ENCODE data around the gene KLHL29. TPM values are rescaled to one million over a fixed set of nuclear protein-coding genes. Genes with fewer than 3 reads are reported as not detected.

The KLHL29 gene
- total and polyA plus RNA-seq, 10 of the 15 experiments (the other 5 are each of a cell fraction or from before 2014, with no cell fraction given) = 1.4 to 19.5 (median 6.1) TPM

DNA sequence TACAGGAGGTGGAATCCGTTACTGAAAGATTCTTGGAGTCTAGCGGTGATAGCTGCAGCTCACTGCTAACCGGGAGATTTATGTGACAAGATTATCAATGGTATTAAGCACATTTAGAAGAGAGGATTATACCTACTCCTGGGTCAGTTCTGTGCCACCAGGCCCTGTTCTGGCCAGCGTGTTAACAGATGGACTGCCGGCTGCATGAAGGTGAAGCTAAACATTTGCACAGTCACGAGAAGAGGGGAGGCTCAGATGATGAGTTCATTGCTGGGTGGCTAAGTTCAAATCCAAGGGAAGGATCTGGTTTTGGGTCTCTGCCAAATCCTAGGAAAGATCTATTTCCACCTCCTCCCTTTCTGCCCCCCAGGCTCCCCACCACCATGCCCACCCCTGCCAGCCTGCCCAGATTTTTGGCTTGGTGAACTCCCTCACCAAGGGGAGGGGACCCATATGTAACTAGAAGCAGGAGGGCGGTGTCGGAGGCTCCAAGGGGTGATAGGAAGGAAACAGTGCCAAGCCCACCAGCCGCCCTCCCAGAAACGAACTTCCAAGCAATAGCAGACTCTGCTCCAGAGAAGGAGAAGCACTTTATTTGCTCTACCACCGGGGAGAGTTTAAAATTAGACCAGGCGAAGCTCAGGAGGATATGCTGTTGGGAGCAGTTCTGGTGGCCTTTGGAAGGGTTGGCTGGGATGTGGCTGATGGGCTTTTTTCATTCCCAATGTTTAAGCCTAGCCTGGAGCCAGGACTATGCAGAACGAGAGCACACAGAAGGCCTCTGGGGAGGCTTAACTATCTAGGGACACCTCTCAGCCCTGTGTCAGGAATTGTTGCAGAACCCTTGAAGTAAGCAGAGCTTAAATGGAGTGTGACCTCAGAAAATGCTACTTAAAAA is 200.5 kb downstream of the KLHL29 start:
- FAIRE-seq (no peak), ATAC-seq (no peak), DNase-seq (ENCODE audit: low read depth, low spot score) (no peak)
- ChIA-PET POLR2A (no interaction called here), SMC1A (ENCODE audit: uncharacterized antibody, unreplicated experiment) (no interaction called here), RAD21 (ENCODE audit: unreplicated experiment) (no interaction called here), CTCF (interaction anchor here (0.5 to 0.7 kb wide), 2 partner anchors 110 to 227 kb away, joined by 3 to 4 read pairs; no protein-coding TSS in a partner anchor)
- Histone ChIP-seq H3K27me3 (replicated peaks in 1 of 2; ENCODE audit: control insufficient read depth in 2 of 2, insufficient read depth in 2 of 2, low read length in 1 of 2) (no peaks in the 10 kb centered on the region), H3K27ac (ENCODE audit: control insufficient read depth, insufficient read depth) (no peak overlapping the region), H3K9ac (ENCODE audit: control insufficient read depth, insufficient read depth, low read length) (no peak overlapping the region), H2AFZ (ENCODE audit: control insufficient read depth, low read depth, low read length) (no peak overlapping the region), H3K36me3 (ENCODE audit: control insufficient read depth in 2 of 2, insufficient read depth in 2 of 2, low read length in 1 of 2) (no peaks in the 10 kb centered on the region; a peak in 1 of 4 replicates), H3K4me2 (ENCODE audit: control insufficient read depth, insufficient read depth) (no peak overlapping the region), H4K20me1 (ENCODE audit: control insufficient read depth, insufficient read depth) (no peaks in the 10 kb centered on the region), H3K79me2 (ENCODE audit: control insufficient read depth, insufficient read depth, low read length) (no peaks in the 10 kb centered on the region), H3K4me3 (no peak overlapping the region), H3K9me3 (replicated peaks; ENCODE audit: control insufficient read depth, insufficient read depth, low read length) (no peaks in the 10 kb centered on the region), H3K4me1 (ENCODE audit: control insufficient read depth, insufficient read depth, low read length) (no peaks in the 10 kb centered on the region)
- no TSS peak for BruUV-seq (replicated peaks)
- 64% methylated on average over 13 of the region's 13 CpGs for WGBS (ENCODE audit: insufficient coverage, insufficient replicate concordance, low lambda C conversion rate, missing lambda C conversion rate)
- in situ Hi-C loops (cut with MboI) (no loop called here), intact Hi-C loops (cut with micrococcal nuclease; ENCODE audit: unreplicated experiment) (no loop called here)
- TF ChIP-seq, protein P1, sequence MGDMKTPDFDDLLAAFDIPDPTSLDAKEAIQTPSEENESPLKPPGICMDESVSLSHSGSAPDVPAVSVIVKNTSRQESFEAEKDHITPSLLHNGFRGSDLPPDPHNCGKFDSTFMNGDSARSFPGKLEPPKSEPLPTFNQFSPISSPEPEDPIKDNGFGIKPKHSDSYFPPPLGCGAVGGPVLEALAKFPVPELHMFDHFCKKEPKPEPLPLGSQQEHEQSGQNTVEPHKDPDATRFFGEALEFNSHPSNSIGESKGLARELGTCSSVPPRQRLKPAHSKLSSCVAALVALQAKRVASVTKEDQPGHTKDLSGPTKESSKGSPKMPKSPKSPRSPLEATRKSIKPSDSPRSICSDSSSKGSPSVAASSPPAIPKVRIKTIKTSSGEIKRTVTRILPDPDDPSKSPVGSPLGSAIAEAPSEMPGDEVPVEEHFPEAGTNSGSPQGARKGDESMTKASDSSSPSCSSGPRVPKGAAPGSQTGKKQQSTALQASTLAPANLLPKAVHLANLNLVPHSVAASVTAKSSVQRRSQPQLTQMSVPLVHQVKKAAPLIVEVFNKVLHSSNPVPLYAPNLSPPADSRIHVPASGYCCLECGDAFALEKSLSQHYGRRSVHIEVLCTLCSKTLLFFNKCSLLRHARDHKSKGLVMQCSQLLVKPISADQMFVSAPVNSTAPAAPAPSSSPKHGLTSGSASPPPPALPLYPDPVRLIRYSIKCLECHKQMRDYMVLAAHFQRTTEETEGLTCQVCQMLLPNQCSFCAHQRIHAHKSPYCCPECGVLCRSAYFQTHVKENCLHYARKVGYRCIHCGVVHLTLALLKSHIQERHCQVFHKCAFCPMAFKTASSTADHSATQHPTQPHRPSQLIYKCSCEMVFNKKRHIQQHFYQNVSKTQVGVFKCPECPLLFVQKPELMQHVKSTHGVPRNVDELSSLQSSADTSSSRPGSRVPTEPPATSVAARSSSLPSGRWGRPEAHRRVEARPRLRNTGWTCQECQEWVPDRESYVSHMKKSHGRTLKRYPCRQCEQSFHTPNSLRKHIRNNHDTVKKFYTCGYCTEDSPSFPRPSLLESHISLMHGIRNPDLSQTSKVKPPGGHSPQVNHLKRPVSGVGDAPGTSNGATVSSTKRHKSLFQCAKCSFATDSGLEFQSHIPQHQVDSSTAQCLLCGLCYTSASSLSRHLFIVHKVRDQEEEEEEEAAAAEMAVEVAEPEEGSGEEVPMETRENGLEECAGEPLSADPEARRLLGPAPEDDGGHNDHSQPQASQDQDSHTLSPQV (IDR thresholded peaks at IDR 0.05) = no peak
- TF ChIP-seq NR2C1 (IDR thresholded peaks at IDR 0.05) (no peak), TBL1XR1 (IDR thresholded peaks at IDR 0.05; ENCODE audit: low read depth, low read length) (no peak), NFYB (IDR thresholded peaks at IDR 0.05; ENCODE audit: insufficient read depth, low read depth, low read length) (no peak), CBX3 (IDR thresholded peaks at IDR 0.05; ENCODE audit: borderline replicate concordance, low read depth) (no peak), CHD1 (IDR thresholded peaks at IDR 0.05; ENCODE audit: low read depth, low read length) (no peak), RELA (IDR thresholded peaks at IDR 0.05; ENCODE audit: borderline replicate concordance, partially characterized antibody) (no peak), CBX5 (IDR thresholded peaks at IDR 0.05; ENCODE audit: low read depth) (no peak), RAD51 (IDR thresholded peaks at IDR 0.05) (no peak), MYB (IDR thresholded peaks at IDR 0.05; ENCODE audit: borderline replicate concordance, low read depth, low read length) (no peak)
- TF ChIP-seq, protein P2, sequence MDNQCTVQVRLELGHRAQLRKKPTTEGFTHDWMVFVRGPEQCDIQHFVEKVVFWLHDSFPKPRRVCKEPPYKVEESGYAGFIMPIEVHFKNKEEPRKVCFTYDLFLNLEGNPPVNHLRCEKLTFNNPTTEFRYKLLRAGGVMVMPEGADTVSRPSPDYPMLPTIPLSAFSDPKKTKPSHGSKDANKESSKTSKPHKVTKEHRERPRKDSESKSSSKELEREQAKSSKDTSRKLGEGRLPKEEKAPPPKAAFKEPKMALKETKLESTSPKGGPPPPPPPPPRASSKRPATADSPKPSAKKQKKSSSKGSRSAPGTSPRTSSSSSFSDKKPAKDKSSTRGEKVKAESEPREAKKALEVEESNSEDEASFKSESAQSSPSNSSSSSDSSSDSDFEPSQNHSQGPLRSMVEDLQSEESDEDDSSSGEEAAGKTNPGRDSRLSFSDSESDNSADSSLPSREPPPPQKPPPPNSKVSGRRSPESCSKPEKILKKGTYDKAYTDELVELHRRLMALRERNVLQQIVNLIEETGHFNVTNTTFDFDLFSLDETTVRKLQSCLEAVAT (IDR thresholded peaks at IDR 0.05) = no peak
- TF ChIP-seq, protein P3, sequence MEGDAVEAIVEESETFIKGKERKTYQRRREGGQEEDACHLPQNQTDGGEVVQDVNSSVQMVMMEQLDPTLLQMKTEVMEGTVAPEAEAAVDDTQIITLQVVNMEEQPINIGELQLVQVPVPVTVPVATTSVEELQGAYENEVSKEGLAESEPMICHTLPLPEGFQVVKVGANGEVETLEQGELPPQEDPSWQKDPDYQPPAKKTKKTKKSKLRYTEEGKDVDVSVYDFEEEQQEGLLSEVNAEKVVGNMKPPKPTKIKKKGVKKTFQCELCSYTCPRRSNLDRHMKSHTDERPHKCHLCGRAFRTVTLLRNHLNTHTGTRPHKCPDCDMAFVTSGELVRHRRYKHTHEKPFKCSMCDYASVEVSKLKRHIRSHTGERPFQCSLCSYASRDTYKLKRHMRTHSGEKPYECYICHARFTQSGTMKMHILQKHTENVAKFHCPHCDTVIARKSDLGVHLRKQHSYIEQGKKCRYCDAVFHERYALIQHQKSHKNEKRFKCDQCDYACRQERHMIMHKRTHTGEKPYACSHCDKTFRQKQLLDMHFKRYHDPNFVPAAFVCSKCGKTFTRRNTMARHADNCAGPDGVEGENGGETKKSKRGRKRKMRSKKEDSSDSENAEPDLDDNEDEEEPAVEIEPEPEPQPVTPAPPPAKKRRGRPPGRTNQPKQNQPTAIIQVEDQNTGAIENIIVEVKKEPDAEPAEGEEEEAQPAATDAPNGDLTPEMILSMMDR (IDR thresholded peaks at IDR 0.05 in 2 of 3, conservative IDR thresholded peaks at IDR 0.05 in 1 of 3; ENCODE audit: control insufficient read depth in 2 of 3, extremely low read depth in 1 of 3, insufficient read depth in 1 of 3, low read depth in 3 of 3, low read length in 3 of 3) = no peak
